Activated effector memory CD4-positive, alpha-beta T cell treated with anti-CD3 and anti-CD28 coated beads, Interleukin-2, amount 50 U/mL, for 16 hours (primary cell): ENCODE results near the gene SCGB3A1.

ENCODE experiments used
- DNase-seq: peaks from one replicate; pipeline ENCODE4 v3.0.0-alpha.2; 2020

Gene SCGB3A1

GRCh38 chr5:180583738-180584137 is 7.6 kb downstream of the SCGB3A1 start:
- no peak for DNase-seq

GRCh38 chr5:180580681-180581080 is 10.6 kb downstream of the SCGB3A1 start:
- no peak for DNase-seq

GRCh38 chr5:180575571-180575970 is 15.7 kb downstream of the SCGB3A1 start:
- DNase-seq: no peak

GRCh38 chr5:180568914-180569313 is 22.4 kb downstream of the SCGB3A1 start:
- no peak for DNase-seq

DNA sequence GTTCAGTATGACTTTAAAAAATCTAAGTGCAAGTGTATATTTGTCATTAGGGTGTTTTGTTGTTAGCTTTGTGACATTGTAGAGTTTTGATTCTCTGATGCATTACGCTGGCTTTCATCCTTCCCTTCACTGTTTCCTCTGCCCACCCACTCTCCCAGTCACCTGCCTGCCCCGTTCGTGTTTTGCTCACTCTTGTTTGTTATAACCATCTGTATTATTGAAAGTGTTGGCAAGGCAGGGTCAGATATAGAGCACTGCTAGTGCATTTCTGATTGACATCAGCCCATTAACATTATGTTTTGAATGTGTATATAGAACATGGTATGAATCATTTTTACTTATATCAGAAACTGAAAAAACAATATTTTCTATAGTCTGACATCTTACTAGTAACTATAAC is 27.3 kb downstream of the SCGB3A1 start:
- DNase-seq: no peak

GRCh38 chr5:180558232-180558631 is 33.1 kb downstream of the SCGB3A1 start:
- DNase-seq: no peak

DNA sequence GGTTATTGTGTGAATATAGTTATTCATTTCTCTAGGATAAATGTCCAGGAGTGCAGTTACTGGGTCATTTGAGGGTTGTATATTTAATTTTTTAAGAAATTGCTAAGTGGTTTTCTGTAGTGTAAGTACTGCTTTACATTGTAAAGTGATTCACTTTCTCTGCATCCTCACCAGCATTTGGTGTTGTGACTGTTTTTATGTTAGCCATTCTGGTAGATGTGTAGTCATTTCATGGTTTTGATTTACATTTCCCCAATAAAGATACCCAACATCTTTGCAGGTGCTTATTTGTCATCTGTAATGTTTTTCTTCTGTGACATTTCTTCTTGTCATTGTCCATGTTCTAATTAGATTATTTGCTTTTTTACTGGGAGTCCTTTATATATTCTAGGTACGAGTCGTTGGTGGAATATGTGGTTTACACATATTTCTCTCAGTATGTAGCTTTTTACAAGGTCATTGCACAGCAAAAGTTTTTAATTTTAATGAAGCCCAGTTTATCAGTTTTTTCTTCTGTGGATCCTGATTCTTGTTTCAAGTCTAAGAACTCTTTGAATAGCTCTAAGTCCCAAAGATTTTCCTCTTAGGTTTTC is 34.0 kb downstream of the SCGB3A1 start:
- no peak for DNase-seq

GRCh38 chr5:180555168-180555921 is 36.0 kb downstream of the SCGB3A1 start:
- no peak for DNase-seq

DNA sequence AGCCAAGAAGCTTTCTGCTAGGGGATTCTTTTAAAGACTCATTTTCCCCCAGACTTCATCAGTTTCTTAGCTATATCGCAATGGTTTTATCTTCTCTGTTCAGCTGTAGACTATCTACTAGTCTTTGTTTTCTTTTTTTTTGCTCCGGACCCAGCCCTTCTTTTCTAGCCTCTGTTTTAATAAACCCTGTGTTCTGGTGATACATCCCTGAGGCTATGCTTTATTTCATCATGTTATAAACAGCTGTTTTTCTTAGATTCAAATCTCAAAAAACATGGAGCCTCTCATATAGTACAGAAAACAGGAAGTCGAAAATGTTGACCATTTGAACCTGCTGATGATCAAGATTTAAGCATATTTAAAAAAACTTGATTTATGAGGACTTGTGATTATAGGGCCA is 37.8 kb downstream of the SCGB3A1 start:
- no peak for DNase-seq

DNA sequence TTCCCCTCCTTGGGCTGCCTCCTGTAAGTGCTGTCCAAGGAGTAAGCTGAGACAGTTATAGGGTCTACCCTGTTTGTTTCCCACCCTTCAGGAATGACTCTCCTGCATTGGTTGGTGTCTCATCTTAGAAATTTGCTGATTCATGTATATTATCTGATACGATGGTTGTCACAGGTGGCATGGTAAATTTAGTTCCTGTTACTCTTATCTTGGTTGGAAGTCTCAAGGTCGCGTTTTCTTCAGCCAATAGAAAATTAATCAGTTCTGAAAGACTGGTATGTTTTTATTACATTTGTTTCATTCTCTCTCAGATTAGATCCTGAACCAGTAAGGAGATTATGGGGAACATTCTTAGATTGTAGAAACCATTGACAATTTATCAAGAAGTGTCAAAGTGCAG is 42.7 kb downstream of the SCGB3A1 start:
- no peak for DNase-seq

GRCh38 chr5:180545248-180545647 is 46.1 kb downstream of the SCGB3A1 start:
- DNase-seq: no peak

GRCh38 chr5:180541710-180542109 is 49.6 kb downstream of the SCGB3A1 start:
- no peak for DNase-seq
